Caki2 (cell line): Measurements from ENCODE around the gene GNAT3. TPM values are rescaled to one million over a fixed set of nuclear protein-coding genes. Genes with fewer than 3 reads are reported as not detected.

Experiments used
- DNase-seq: peaks from one replicate; pipeline ENCODE4 v3.0.0-alpha.2; 2015; ENCODE audit warnings: low read depth
- in situ Hi-C: cut with HindIII; loops from 2 replicates; pipeline ENCODE4 v1.10.0; 2016; ENCODE audit warnings: low sequenced_read_pairs, low pct_unique_long_range_greater_than_20kb, mixed read lengths
- total RNA-seq: library from RNA; depleted of rRNA; stranded (reverse); fragments of >200 nt; shearing (Covaris generic); gene quantifications from 2 replicates; pipeline ENCODE4 v1.2.3, GENCODE V29; 2014; ENCODE audit warnings: low replicate concordance; rRNA removed

Gene GNAT3
- total RNA-seq, result not detected in 2 replicates

DNA sequence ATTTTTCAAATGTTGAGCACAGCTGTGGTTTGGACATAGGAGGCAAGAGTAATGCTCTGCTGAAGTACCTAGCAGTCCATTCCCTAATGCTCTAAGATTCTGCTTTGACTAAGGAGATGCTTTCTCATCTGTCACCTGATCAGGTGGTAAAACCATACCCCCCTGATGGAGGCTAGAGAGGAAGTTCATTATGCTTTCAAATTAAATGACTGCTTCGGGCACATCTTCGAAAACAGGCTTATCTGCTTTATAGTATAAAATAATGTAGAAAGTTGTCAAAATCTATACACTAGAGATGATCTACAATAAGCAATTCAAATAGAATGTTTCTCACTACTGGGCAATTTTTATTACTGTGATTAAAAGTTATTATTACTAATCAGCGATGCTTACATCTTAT is at the start of gene GNAT3:
Gene GNAT3 (minus strand): TSS at position 101 of the 400 bp plus-strand sequence. CDS start 138 bp downstream, outside the sequence.
- in situ Hi-C loops, result no loop called here
- DNase-seq, result no peak

DNA sequence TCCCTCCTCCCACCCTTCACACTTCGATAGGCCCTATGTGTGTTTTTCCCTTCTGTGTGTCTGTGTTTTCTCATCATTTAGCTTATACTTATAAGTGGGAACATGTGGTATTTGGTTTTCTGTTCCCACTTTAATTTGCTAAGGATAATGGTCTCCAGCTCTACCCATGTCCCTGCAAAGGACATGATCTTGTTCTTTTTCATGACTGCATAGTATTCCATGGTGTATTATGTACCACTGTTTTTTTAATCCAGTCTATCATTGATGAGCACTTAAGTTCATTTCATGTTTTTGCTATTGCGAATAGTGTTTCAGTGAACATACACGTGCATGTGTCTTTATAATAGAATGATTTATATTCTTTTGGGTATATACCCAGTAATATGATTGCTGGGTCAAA is 46.3 kb upstream of the GNAT3 start:
- in situ Hi-C loops, result no loop called here
- DNase-seq, result no peak

DNA sequence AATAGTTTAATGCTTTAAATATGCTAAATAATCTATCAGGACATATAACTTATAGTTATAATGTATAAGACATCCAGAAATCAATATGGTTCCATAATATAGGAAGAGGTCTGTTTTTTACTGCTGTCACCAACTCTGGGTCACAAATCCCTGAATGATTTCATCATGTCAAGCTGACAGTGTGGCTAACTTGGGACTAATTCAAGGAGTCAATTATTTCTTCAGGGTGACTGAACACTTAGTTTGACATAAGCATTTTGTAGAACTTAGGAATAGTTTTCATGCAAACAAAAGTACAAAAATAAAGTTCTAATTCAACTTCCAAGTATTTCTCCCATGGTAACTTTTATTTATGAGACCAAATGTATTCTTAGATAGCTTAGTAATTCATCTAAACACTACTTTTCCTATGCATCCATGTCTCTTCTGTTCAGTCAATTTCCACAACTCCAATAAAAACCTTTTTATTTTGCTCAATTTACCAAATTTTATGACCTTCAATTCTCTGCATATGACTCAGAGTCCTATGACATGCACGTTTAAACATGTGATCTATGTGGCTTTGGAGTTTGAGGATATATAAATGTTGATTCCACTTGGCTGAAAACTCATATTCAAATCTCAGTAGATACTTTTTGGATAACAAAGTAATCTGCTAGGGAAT is 40.3 kb upstream of the GNAT3 start:
- no peak for DNase-seq
- in situ Hi-C loops, result no loop called here

- in situ Hi-C loops, result no loop called here
- no peak for DNase-seq
Measured at GRCh38 chr7:80550005-80550404, 38.1 kb upstream of the GNAT3 start.

GRCh38 chr7:80548840-80549530 is 37.1 kb upstream of the GNAT3 start:
- in situ Hi-C loops, result no loop called here
- DNase-seq, result no peak

DNA sequence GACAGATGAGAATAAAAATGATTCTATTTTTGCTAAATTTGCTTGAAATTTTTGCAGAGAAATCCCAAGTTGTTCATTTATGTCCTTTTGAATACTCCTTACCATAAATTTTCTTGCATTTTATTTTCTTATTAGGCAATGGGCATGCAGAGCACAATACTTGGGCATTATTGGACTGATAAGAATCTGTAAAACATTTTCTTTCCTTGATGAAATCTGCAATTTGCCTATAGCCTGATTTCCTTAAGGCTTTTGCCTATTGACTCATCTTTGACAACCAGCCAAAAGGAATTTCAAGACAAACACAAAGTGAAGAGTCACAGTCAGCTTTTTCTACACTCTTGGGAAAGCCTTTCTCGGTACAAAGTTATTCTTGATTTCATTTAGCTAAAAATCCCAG is 30.5 kb upstream of the GNAT3 start:
- in situ Hi-C loops, result no loop called here
- peak; percentile 21 for DNase-seq

GRCh38 chr7:80540836-80541235 is 29.0 kb upstream of the GNAT3 start:
- DNase-seq, result no peak
- in situ Hi-C loops, result no loop called here

- in situ Hi-C loops, result no loop called here
- no peak for DNase-seq
Measured at GRCh38 chr7:80537091-80537490, 25.2 kb upstream of the GNAT3 start.

DNA sequence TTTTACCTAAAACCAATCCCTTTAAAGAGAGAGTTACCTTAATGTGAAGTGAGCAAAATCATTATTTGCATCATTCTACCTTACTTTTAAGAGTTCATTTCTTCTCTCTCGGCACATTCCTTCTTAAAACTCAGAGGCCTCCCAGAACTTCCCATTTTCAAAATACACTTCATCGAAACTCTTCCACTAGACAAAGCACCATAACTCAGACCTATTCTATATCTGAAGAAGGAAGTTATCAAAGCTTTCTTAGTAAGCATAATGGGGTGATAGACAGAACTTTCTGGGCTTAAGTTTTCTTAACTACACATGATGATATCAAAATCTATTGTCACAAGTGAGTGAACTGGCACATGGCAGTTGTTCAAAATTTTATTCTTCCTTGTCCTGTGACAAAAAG is 24.6 kb upstream of the GNAT3 start:
- no peak for DNase-seq
- in situ Hi-C loops, result no loop called here

DNA sequence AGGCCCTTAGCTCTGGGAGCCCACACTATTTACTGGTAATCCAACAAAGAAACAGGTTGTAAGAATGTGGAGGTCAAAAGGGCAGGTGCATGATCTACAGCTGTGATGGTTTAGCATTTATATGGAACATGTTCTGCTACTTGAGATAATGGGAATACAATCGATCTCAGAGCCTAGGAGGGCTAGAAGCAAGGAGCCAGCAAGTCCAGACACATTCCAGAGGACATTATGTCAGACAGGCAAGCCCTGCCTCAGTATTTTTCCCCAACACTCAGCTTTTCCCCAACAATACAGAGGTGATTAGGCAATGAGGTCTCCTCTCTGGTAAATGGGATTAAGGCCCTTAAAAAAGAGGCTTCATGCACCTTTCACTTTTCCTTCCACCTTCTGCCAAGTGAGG is 21.4 kb upstream of the GNAT3 start:
- no peak for DNase-seq

DNA sequence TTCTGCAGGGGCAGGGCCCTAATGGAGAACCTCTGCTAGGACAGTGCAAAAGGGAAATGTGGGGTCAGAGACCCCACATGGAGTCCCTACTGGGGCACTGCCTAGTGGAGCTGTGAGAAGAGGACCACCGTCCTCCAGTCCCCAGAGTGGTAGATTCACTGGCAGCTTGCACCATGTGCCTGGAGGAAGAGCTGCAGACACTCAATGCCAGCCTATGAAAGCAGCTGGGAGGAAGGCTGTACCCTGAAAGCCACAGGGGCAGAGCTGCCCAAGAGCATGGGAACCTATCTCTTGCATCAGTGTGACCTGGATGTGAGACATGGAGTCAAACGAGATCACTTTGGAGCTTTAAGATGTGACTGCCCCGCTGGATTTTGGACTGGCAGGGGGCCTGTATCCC is 20.3 kb upstream of the GNAT3 start:
- DNase-seq, result no peak
- in situ Hi-C loops, result no loop called here

More for the DNA sequence above, 21.4 kb upstream of the GNAT3 start:
- in situ Hi-C loops, result no loop called here

DNA sequence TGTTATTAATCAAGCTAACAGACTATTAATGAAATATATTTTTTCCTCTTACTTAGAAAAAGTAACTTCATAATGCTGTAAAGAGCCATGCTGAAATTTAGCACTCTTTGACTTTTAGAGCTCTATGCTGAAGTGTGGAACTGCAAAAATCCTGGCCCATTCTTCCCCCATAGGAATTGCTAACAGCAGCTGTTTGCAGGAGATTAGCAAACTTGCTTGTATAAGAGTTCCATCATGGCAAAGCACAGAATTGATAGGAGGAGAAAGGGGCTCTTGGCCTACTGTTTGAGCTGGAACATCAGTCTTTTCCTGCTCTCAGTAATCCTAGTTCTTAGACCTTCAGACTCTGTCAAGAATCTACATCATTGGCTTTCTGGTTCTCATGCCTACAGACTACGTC is 18.3 kb upstream of the GNAT3 start:
- no peak for DNase-seq
- in situ Hi-C loops, result no loop called here

DNA sequence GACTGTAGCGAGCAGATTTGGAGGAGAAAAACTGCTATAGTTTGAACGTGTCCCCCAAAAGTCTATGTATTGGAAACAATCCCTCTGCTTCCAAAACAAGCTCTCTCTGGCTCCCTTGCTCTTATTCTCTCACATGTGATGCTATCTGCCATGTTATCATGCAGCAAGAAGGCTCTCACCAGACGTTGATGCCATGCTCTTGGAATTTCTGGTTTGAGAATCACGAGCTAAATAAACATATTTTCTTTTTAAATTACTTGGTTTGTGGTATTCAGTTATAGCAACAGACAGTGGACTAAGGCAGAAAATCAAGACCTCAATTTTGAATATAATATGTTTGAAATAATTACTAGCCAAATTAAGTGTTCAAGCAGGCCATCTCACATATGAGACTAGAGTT is 17.5 kb upstream of the GNAT3 start:
- DNase-seq, result no peak
- in situ Hi-C loops, result no loop called here

DNA sequence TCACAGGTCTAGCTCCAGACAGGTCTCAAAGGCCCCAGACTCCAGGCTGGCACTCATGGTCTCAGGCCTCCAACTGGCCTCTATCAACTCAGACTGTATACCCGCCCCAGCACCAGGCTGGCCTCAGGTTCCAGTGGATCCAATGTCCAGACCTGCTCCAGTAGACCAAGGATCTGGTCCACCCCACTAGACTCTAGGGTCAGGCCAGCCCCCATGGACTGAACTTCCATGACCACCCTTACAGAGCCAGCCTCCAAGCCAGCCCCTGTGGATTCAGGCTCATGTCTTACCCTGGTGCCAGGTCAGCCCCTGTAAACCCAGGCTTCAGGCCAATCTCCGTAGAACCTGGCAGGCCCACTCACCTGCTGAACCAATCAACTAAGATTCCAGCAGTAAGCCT is 16.8 kb upstream of the GNAT3 start:
- DNase-seq, result no peak
- in situ Hi-C loops, result no loop called here

DNA sequence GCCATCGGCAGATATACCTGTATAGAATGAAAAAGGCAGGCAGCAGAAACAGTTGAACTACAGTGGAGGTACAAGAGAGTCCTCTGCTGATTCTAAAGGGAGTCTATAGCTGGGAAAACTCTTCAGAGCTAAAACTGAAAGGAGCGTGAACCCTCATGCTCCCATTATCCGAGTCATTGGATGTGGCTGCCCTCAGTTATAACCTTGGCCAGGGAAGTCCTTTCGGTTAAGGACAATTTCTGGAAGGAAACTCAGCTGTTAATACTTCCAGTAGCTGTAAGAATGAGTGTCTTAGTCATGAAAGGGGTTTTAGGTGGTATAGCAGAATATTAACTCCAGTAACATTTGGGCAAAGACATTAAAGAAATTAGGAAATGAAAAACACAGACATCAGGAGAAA is 14.6 kb upstream of the GNAT3 start:
- DNase-seq, result no peak
- in situ Hi-C loops, result no loop called here

GRCh38 chr7:80524693-80525092 is 12.8 kb upstream of the GNAT3 start:
- DNase-seq, result no peak
- in situ Hi-C loops, result no loop called here

DNA sequence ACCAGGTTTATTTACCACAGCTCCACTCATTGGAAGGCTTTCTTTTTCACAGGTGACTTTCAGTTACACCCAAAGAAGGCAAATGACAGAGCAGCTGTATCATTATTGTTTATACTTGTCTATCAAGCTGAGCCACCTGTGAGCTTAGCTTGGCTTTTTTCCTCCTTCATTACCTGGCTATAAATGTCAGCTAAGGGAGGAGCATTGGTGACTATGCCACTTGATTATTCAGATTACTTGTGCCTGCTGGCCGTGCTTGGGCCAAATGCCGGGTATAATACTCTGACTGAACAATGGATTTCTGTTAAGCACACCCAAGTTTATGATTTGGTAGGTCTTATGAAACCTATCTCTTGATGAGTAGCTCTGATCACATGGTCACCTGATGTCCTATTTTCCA is 9.9 kb upstream of the GNAT3 start:
- no peak for DNase-seq
- in situ Hi-C loops, result no loop called here

DNA sequence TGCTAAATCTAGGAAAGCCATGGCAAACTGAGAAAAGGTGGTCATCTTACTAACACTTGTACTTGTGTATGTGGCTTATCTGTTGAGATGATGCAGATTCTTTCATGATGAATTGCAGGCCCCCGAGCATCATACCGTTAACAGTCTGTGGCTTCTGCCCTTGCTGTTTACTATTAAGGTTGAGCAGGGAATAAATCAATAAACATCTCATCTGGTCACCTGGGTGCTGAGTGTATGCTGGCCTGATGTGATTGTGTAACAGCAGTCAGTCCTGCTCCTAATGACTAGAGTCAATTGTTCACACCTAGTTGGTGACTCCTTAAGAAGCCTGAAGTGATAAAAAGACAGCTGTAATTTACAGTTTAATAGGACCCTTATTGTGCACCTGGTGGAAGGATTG is 8.3 kb upstream of the GNAT3 start:
- no peak for DNase-seq
- in situ Hi-C loops, result no loop called here

DNA sequence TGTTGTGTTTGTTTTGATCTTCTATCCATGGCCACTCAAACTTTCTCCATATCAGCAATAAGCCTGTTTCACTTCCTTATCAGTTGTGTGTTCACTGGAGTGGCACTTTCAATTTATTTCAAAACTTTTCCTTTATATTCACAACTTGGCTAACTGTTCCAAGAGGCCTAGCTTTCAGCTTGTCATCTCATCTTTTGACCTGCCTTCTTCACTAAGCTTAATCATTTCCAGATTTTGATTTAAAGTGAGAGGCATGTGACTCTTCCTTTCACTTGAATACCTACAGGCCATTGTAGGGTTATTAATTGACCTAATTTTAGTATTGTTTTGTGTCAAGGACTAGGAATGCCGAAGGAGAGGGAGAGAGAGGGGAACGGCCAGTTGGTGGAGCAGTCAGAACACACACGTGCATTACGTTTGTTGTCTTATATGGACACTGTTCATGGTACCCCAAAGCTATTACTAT is 5.5 kb upstream of the GNAT3 start:
- in situ Hi-C loops, result no loop called here
- DNase-seq, result peak; percentile 62

DNA sequence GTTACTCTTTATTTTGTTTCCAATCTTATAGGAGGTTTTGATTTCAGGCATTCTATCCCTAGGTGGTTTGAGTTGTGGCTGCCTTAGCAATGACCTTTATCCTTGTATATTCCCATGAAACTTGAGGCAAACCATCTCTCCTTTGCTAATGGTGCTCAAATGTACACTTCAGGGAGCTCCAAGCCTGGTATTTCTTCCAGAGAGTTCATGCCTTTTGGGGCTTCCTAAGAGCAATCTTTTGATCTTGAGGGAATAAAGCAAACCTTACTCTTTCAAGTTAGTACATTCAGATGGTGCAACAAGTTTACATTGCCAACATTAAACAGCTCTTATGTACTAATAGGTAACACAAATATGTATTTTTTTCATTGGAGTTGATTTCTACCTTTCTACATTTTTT is 3.4 kb upstream of the GNAT3 start:
- in situ Hi-C loops, result no loop called here
- DNase-seq, result no peak
